HepG2 (cell line): ENCODE data around the gene SENP7. TPM values are rescaled to one million over a fixed set of nuclear protein-coding genes. Genes with fewer than 3 reads are reported as not detected.

Experiments used
- CBX2 ChIP-seq, 2 experiments: fragments of 200-600 bp in 1 of 2; sonication (generic); formaldehyde crosslinking in 1 of 2; IDR thresholded peaks; 2 replicates each; pipeline versions ENCODE4 v1.7.0 to v1.8.1; 2018 to 2022; ENCODE audit warnings: low read depth in 2 of 2, low read length in 1 of 2, mild to moderate bottlenecking in 1 of 2, missing genetic modification reagents in 1 of 2
- CREM ChIP-seq, 2 experiments: sonication (generic) in 1 of 2; formaldehyde crosslinking in 1 of 2; IDR thresholded peaks; 2 replicates each; pipeline versions ENCODE4 v1.4.0 to v1.6.1; 2016 to 2020; ENCODE audit warnings: antibody characterized with exemption in 1 of 2, mild to moderate bottlenecking in 1 of 2, missing genetic modification reagents in 1 of 2
- ELF1 ChIP-seq: sonication (generic); formaldehyde crosslinking; IDR thresholded peaks from 2 replicates; pipeline ENCODE4 v1.4.0; 2020; ENCODE audit warnings: missing genetic modification reagents
- EP300 ChIP-seq, 3 experiments: sonication (generic) in 1 of 3; formaldehyde crosslinking in 1 of 3; IDR thresholded peaks; 2 replicates each; pipeline versions ENCODE4 v1.5.1 to v1.6.1; 2011 to 2020; ENCODE audit warnings: low read depth in 2 of 3, low read length in 2 of 3, borderline replicate concordance in 1 of 3, improper control_type of control experiment in 1 of 3, mild to moderate bottlenecking in 1 of 3, missing genetic modification reagents in 1 of 3, moderate library complexity in 1 of 3
- FOXA3 ChIP-seq: IDR thresholded peaks from 2 replicates; pipeline ENCODE4 v1.6.1; 2016; ENCODE audit warnings: missing genetic modification reagents, missing compliant biosample characterization
- MTA3 ChIP-seq: sonication (generic); formaldehyde crosslinking; IDR thresholded peaks from 2 replicates; pipeline ENCODE4 v1.4.0; 2020; ENCODE audit warnings: missing genetic modification reagents
- SMYD3 ChIP-seq: sonication (generic); formaldehyde crosslinking; IDR thresholded peaks from 2 replicates; pipeline ENCODE4 v1.8.1; 2023; ENCODE audit warnings: mild to moderate bottlenecking, missing genetic modification reagents
- SOX5 ChIP-seq: IDR thresholded peaks from 2 replicates; pipeline ENCODE4 v1.6.1; 2016; ENCODE audit warnings: borderline replicate concordance
- ZBTB7B ChIP-seq: sonication (generic); formaldehyde crosslinking; IDR thresholded peaks from 2 replicates; pipeline ENCODE4 v1.4.0; 2020; ENCODE audit warnings: missing genetic modification reagents
- ZFP82 ChIP-seq: sonication (generic); formaldehyde crosslinking; IDR thresholded peaks from 2 replicates; pipeline ENCODE4 v1.5.1; 2020; ENCODE audit warnings: mild to moderate bottlenecking, missing genetic modification reagents, borderline replicate concordance
- ZNF562 ChIP-seq: sonication (generic); formaldehyde crosslinking; IDR thresholded peaks from 2 replicates; pipeline ENCODE4 v1.8.0; 2022; ENCODE audit warnings: missing genetic modification reagents, borderline replicate concordance
- polyA plus RNA-seq, 8 experiments: library from polyadenylated mRNA; depleted of rRNA in 3 of 8; stranded (reverse) in 7 of 8; unstranded in 1 of 8; fragments of >200 nt; fragmentation: Illumina TruSeq in 4 of 8; extraction: Trizol in 4 of 8; gene quantifications; 2 replicates each; pipeline versions ENCODE4 v1.2.1 to v1.2.3, GENCODE V29; 2011 to 2016; ENCODE audit warnings: low read depth in 4 of 8, missing spikeins in 1 of 8, mixed read lengths in 1 of 8; ENCODE audit not compliant: insufficient read depth in 1 of 8
- total RNA-seq, 5 experiments: library from RNA; depleted of rRNA; stranded (reverse); fragments of >200 nt; fragmentation: Illumina TruSeq; extraction: Trizol; gene quantifications; 2 replicates each; pipeline ENCODE4 v1.2.3, GENCODE V29; 2016; ENCODE audit warnings: low read depth in 1 of 5
- TF ChIP-seq, protein P1 (sequence below), 2 experiments: IDR thresholded peaks; 2 replicates each; pipeline ENCODE4 v1.6.1; 2011 to 2012; ENCODE audit warnings: low read length in 2 of 2, borderline replicate concordance in 1 of 2, low read depth in 1 of 2, mild to moderate bottlenecking in 1 of 2, moderate library complexity in 1 of 2
- TF ChIP-seq, protein P2 (sequence below): sonication (generic); formaldehyde crosslinking; IDR thresholded peaks from 2 replicates; pipeline ENCODE4 v1.9.0; 2021; ENCODE audit warnings: missing genetic modification reagents, borderline replicate concordance
- TF ChIP-seq, protein P3 (sequence below): sonication (generic); formaldehyde crosslinking; IDR thresholded peaks from 2 replicates; pipeline ENCODE4 v1.8.0; 2022; ENCODE audit warnings: mild to moderate bottlenecking, missing genetic modification reagents
- TF ChIP-seq, protein P4 (sequence below): sonication (generic); formaldehyde crosslinking; IDR thresholded peaks from 2 replicates; pipeline ENCODE4 v1.8.1; 2022; ENCODE audit warnings: low read depth, mild to moderate bottlenecking, missing genetic modification reagents

The SENP7 gene
- total and polyA plus RNA-seq, 2 of the 13 experiments (the other 11 are each of a cell fraction or from before 2014, with no cell fraction given): 9.1 to 10.3 TPM

DNA sequence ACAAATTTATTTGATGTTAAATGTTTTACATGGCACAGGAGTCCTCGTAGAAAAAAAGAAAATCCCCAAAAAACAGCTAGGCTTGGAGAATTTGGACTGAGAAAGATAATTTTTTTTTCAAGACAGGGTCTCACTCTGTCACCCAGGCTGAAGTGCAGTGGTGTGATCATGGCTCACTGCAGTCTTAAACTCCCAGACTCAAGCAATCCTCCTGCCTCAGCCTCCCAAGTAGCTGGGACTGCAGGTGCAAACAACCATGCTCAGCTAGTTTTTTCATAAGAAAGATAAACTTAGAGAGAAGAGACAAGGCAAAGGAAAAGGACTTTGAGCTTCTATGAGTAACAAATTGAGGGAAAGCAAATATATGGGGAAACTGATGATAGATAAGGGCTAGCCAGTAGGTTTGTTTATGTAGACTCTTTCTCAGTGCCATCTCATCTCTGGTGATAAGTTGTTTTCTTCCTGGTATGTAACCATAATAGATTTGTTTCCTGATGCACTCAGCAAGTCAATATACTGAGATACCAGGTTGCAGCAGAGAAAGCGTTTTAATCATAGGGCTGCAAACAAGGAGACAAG lies 35.6 kb upstream of the SENP7 start (continued):
- TF ChIP-seq, protein P1, sequence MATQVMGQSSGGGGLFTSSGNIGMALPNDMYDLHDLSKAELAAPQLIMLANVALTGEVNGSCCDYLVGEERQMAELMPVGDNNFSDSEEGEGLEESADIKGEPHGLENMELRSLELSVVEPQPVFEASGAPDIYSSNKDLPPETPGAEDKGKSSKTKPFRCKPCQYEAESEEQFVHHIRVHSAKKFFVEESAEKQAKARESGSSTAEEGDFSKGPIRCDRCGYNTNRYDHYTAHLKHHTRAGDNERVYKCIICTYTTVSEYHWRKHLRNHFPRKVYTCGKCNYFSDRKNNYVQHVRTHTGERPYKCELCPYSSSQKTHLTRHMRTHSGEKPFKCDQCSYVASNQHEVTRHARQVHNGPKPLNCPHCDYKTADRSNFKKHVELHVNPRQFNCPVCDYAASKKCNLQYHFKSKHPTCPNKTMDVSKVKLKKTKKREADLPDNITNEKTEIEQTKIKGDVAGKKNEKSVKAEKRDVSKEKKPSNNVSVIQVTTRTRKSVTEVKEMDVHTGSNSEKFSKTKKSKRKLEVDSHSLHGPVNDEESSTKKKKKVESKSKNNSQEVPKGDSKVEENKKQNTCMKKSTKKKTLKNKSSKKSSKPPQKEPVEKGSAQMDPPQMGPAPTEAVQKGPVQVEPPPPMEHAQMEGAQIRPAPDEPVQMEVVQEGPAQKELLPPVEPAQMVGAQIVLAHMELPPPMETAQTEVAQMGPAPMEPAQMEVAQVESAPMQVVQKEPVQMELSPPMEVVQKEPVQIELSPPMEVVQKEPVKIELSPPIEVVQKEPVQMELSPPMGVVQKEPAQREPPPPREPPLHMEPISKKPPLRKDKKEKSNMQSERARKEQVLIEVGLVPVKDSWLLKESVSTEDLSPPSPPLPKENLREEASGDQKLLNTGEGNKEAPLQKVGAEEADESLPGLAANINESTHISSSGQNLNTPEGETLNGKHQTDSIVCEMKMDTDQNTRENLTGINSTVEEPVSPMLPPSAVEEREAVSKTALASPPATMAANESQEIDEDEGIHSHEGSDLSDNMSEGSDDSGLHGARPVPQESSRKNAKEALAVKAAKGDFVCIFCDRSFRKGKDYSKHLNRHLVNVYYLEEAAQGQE (IDR thresholded peaks at IDR 0.05; ENCODE audit: borderline replicate concordance in 1 of 2, low read depth in 1 of 2, low read length in 2 of 2): no peak
- TF ChIP-seq SOX5 (CRISPR knock-in tag) (peak; percentile 53; the same call in 1 of the 2 replicates), EP300 (IDR thresholded peaks at IDR 0.05; ENCODE audit: low read depth in 2 of 2, low read length in 2 of 2) (peak in 1 of 2 experiments; percentile 81; a peak in 2 of 4 replicates), EP300 (CRISPR knock-in tag; IDR thresholded peaks at IDR 0.05; ENCODE audit: borderline replicate concordance) (no peak; the same call in 1 of the 2 replicates), ZFP82 (no peak), SMYD3 (peak; percentile 81; the same call in 1 of the 2 replicates), MTA3 (CRISPR knock-in tag) (no peak), ELF1 (CRISPR knock-in tag) (no peak), ZNF562 (CRISPR knock-in tag) (no peak), CBX2 (IDR thresholded peaks at IDR 0.05; ENCODE audit: low read depth, low read length) (no peak), CBX2 (CRISPR knock-in tag; IDR thresholded peaks at IDR 0.05; ENCODE audit: low read depth) (no peak), FOXA3 (CRISPR knock-in tag) (peak; percentile 81), ZBTB7B (CRISPR knock-in tag) (no peak), CREM (IDR thresholded peaks at IDR 0.05) (peak; percentile 29; the same call in 1 of the 2 replicates), CREM (CRISPR knock-in tag; IDR thresholded peaks at IDR 0.05) (no peak)
- TF ChIP-seq, protein P2, sequence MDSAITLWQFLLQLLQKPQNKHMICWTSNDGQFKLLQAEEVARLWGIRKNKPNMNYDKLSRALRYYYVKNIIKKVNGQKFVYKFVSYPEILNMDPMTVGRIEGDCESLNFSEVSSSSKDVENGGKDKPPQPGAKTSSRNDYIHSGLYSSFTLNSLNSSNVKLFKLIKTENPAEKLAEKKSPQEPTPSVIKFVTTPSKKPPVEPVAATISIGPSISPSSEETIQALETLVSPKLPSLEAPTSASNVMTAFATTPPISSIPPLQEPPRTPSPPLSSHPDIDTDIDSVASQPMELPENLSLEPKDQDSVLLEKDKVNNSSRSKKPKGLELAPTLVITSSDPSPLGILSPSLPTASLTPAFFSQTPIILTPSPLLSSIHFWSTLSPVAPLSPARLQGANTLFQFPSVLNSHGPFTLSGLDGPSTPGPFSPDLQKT: no peak
- TF ChIP-seq, protein P3, sequence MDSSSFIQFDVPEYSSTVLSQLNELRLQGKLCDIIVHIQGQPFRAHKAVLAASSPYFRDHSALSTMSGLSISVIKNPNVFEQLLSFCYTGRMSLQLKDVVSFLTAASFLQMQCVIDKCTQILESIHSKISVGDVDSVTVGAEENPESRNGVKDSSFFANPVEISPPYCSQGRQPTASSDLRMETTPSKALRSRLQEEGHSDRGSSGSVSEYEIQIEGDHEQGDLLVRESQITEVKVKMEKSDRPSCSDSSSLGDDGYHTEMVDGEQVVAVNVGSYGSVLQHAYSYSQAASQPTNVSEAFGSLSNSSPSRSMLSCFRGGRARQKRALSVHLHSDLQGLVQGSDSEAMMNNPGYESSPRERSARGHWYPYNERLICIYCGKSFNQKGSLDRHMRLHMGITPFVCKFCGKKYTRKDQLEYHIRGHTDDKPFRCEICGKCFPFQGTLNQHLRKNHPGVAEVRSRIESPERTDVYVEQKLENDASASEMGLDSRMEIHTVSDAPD: peak; percentile 74; the same call in 1 of the 2 replicates
- TF ChIP-seq, protein P4, sequence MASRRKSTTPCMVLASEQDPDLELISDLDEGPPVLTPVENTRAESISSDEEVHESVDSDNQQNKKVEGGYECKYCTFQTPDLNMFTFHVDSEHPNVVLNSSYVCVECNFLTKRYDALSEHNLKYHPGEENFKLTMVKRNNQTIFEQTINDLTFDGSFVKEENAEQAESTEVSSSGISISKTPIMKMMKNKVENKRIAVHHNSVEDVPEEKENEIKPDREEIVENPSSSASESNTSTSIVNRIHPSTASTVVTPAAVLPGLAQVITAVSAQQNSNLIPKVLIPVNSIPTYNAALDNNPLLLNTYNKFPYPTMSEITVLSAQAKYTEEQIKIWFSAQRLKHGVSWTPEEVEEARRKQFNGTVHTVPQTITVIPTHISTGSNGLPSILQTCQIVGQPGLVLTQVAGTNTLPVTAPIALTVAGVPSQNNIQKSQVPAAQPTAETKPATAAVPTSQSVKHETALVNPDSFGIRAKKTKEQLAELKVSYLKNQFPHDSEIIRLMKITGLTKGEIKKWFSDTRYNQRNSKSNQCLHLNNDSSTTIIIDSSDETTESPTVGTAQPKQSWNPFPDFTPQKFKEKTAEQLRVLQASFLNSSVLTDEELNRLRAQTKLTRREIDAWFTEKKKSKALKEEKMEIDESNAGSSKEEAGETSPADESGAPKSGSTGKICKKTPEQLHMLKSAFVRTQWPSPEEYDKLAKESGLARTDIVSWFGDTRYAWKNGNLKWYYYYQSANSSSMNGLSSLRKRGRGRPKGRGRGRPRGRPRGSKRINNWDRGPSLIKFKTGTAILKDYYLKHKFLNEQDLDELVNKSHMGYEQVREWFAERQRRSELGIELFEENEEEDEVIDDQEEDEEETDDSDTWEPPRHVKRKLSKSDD (CRISPR knock-in tag): no peak
